T-helper 2 cell treated with Interferon-gamma antibody and Interleukin-4, amounts not matched to agents 5 μg/mL and 100 μg/mL, for 36 hours (primary cell): Measurements from ENCODE around the gene TMX4.

Source experiments
- DNase-seq: peaks from one replicate; pipeline ENCODE4 v3.0.0; 2021; ENCODE audit warnings: low spot score
- H3K27ac Mint-ChIP-seq: one replicate; pipeline ENCODE4 v1.8.0; 2021; ENCODE audit warnings: mild to moderate bottlenecking, mixed read lengths
- H3K27me3 Mint-ChIP-seq: one replicate; pipeline ENCODE4 v1.8.0; 2021; ENCODE audit warnings: low read depth, mixed read lengths
- H3K36me3 Mint-ChIP-seq: one replicate; pipeline ENCODE4 v1.8.0; 2021; ENCODE audit warnings: low read depth, mixed read lengths
- H3K4me1 Mint-ChIP-seq: one replicate; pipeline ENCODE4 v1.8.0; 2021; ENCODE audit warnings: low read depth, mixed read lengths
- H3K4me3 Mint-ChIP-seq: one replicate; pipeline ENCODE4 v1.8.0; 2022; ENCODE audit warnings: mild to moderate bottlenecking, moderate library complexity, mixed read lengths
- H3K9me3 Mint-ChIP-seq: one replicate; pipeline ENCODE4 v1.8.0; 2021; ENCODE audit warnings: mixed read lengths

Gene TMX4

GRCh38 chr20:8000796-8001195 lies 18.8 kb downstream of the TMX4 start:
- no peaks in the 10 kb centered on the region for H3K4me1 Mint-ChIP-seq
- H3K36me3 Mint-ChIP-seq = peaks cover 26% of the 10 kb centered on the region
- H3K9me3 Mint-ChIP-seq = no peaks in the 10 kb centered on the region
- H3K27me3 Mint-ChIP-seq = no peaks in the 10 kb centered on the region
- H3K27ac Mint-ChIP-seq = no peak overlapping the region
- no peak overlapping the region for H3K4me3 Mint-ChIP-seq
- no peak for DNase-seq

- Mint-ChIP-seq H3K4me1 (no peaks in the 10 kb centered on the region), H3K27ac (no peak overlapping the region), H3K27me3 (no peaks in the 10 kb centered on the region), H3K36me3 (peaks cover 31% of the 10 kb centered on the region), H3K4me3 (no peak overlapping the region), H3K9me3 (peaks cover 19% of the 10 kb centered on the region)
- DNase-seq = no peak
These were observed 22.7 kb downstream of the TMX4 start for GRCh38 chr20:7996898-7997297.

GRCh38 chr20:7994809-7995208 lies 24.8 kb downstream of the TMX4 start:
- Mint-ChIP-seq H3K36me3 (peaks cover 20% of the 10 kb centered on the region), H3K4me3 (no peak overlapping the region), H3K9me3 (peaks cover 19% of the 10 kb centered on the region), H3K27me3 (no peaks in the 10 kb centered on the region), H3K27ac (no peak overlapping the region), H3K4me1 (no peaks in the 10 kb centered on the region)
- no peak for DNase-seq

- Mint-ChIP-seq H3K4me1 (no peaks in the 10 kb centered on the region), H3K4me3 (no peak overlapping the region), H3K27ac (no peak overlapping the region), H3K36me3 (peaks cover 15% of the 10 kb centered on the region), H3K9me3 (peaks cover 19% of the 10 kb centered on the region), H3K27me3 (no peaks in the 10 kb centered on the region)
- no peak for DNase-seq
These were observed 25.9 kb downstream of the TMX4 start for GRCh38 chr20:7993703-7994102.

- Mint-ChIP-seq H3K36me3 (peaks cover 15% of the 10 kb centered on the region), H3K9me3 (peaks cover 19% of the 10 kb centered on the region), H3K27me3 (no peaks in the 10 kb centered on the region), H3K4me3 (no peak overlapping the region), H3K27ac (no peak overlapping the region), H3K4me1 (no peaks in the 10 kb centered on the region)
- DNase-seq = no peak
These were observed 26.3 kb downstream of the TMX4 start for GRCh38 chr20:7993238-7993637.

GRCh38 chr20:7990385-7990784 lies 29.2 kb downstream of the TMX4 start:
- H3K4me3 Mint-ChIP-seq = no peak overlapping the region
- H3K9me3 Mint-ChIP-seq = peaks cover 19% of the 10 kb centered on the region
- H3K4me1 Mint-ChIP-seq = no peaks in the 10 kb centered on the region
- H3K27me3 Mint-ChIP-seq = no peaks in the 10 kb centered on the region
- no peak overlapping the region for H3K27ac Mint-ChIP-seq
- peaks cover 23% of the 10 kb centered on the region for H3K36me3 Mint-ChIP-seq
- DNase-seq = no peak

GRCh38 chr20:7989379-7989778 lies 30.2 kb downstream of the TMX4 start:
- no peaks in the 10 kb centered on the region for H3K4me1 Mint-ChIP-seq
- no peak for DNase-seq
- no peaks in the 10 kb centered on the region for H3K27me3 Mint-ChIP-seq
- peaks cover 10% of the 10 kb centered on the region for H3K9me3 Mint-ChIP-seq
- no peak overlapping the region for H3K4me3 Mint-ChIP-seq
- H3K27ac Mint-ChIP-seq = no peak overlapping the region
- H3K36me3 Mint-ChIP-seq = peaks cover 23% of the 10 kb centered on the region

GRCh38 chr20:7985916-7986315 lies 33.6 kb downstream of the TMX4 start:
- DNase-seq = no peak
- Mint-ChIP-seq H3K9me3 (no peaks in the 10 kb centered on the region), H3K4me3 (no peak overlapping the region), H3K27me3 (no peaks in the 10 kb centered on the region), H3K27ac (no peak overlapping the region), H3K36me3 (peaks cover 29% of the 10 kb centered on the region), H3K4me1 (peaks cover 2% of the 10 kb centered on the region)

GRCh38 chr20:7984192-7984591 lies 35.4 kb downstream of the TMX4 start:
- no peak overlapping the region for H3K4me3 Mint-ChIP-seq
- H3K4me1 Mint-ChIP-seq = peaks cover 9% of the 10 kb centered on the region
- peaks cover 40% of the 10 kb centered on the region for H3K36me3 Mint-ChIP-seq
- H3K27me3 Mint-ChIP-seq = no peaks in the 10 kb centered on the region
- no peaks in the 10 kb centered on the region for H3K9me3 Mint-ChIP-seq
- H3K27ac Mint-ChIP-seq = no peak overlapping the region
- DNase-seq = no peak

- H3K36me3 Mint-ChIP-seq = peaks cover 44% of the 10 kb centered on the region
- DNase-seq = no peak
- H3K9me3 Mint-ChIP-seq = no peaks in the 10 kb centered on the region
- H3K27me3 Mint-ChIP-seq = no peaks in the 10 kb centered on the region
- H3K27ac Mint-ChIP-seq = no peak overlapping the region
- H3K4me3 Mint-ChIP-seq = no peak overlapping the region
- H3K4me1 Mint-ChIP-seq = peaks cover 9% of the 10 kb centered on the region
These were observed 38.2 kb downstream of the TMX4 start for GRCh38 chr20:7981374-7981773.

- peaks cover 9% of the 10 kb centered on the region for H3K4me1 Mint-ChIP-seq
- no peak for DNase-seq
- no peaks in the 10 kb centered on the region for H3K27me3 Mint-ChIP-seq
- H3K36me3 Mint-ChIP-seq = peaks cover 40% of the 10 kb centered on the region
- no peaks in the 10 kb centered on the region for H3K9me3 Mint-ChIP-seq
- no peak overlapping the region for H3K4me3 Mint-ChIP-seq
- H3K27ac Mint-ChIP-seq = no peak overlapping the region
These were observed 39.1 kb downstream of the TMX4 start for GRCh38 chr20:7980332-7981046.

- H3K36me3 Mint-ChIP-seq = peaks cover 32% of the 10 kb centered on the region
- H3K27ac Mint-ChIP-seq = no peak overlapping the region
- H3K4me1 Mint-ChIP-seq = peaks cover 9% of the 10 kb centered on the region
- DNase-seq = no peak
- H3K9me3 Mint-ChIP-seq = no peaks in the 10 kb centered on the region
- H3K4me3 Mint-ChIP-seq = no peak overlapping the region
- peaks cover 4% of the 10 kb centered on the region for H3K27me3 Mint-ChIP-seq
These were observed 41.9 kb downstream of the TMX4 start for GRCh38 chr20:7977709-7978108.

GRCh38 chr20:7975851-7976414 lies 43.6 kb downstream of the TMX4 start:
- peaks cover 19% of the 10 kb centered on the region for H3K36me3 Mint-ChIP-seq
- peaks cover 10% of the 10 kb centered on the region for H3K27me3 Mint-ChIP-seq
- DNase-seq = no peak
- no peak overlapping the region for H3K4me3 Mint-ChIP-seq
- H3K9me3 Mint-ChIP-seq = no peaks in the 10 kb centered on the region
- H3K27ac Mint-ChIP-seq = no peak overlapping the region
- H3K4me1 Mint-ChIP-seq = peaks cover 8% of the 10 kb centered on the region

GRCh38 chr20:7974785-7975435 lies 44.7 kb downstream of the TMX4 start:
- Mint-ChIP-seq H3K4me3 (no peak overlapping the region), H3K27ac (no peak overlapping the region), H3K9me3 (no peaks in the 10 kb centered on the region), H3K36me3 (peaks cover 9% of the 10 kb centered on the region), H3K27me3 (peaks cover 10% of the 10 kb centered on the region), H3K4me1 (no peaks in the 10 kb centered on the region)
- no peak for DNase-seq
